ENCODE results near the gene PAQR7.

- TF ChIP-seq CTCF (IDR thresholded peaks at IDR 0.05) (no peak), POLR2A (IDR thresholded peaks at IDR 0.05) (no peak), POLR2AphosphoS5 (IDR thresholded peaks at IDR 0.05) (no peak)
Measured at GRCh38 chr1:25885602-25886001, 10.1 kb upstream of the PAQR7 start.
